H1 (cell line): Measurements from ENCODE around the gene SCN8A. TPM values are rescaled to one million over a fixed set of nuclear protein-coding genes. Genes with fewer than 3 reads are reported as not detected.

ENCODE experiments used
- ATF2 ChIP-seq: IDR thresholded peaks from 2 replicates; pipeline ENCODE4 v1.6.1; 2012; ENCODE audit warnings: low read length, inconsistent platforms
- CREB1 ChIP-seq: IDR thresholded peaks from 2 replicates; pipeline ENCODE4 v1.6.1; 2012; ENCODE audit warnings: inconsistent platforms
- FOSL1 ChIP-seq: IDR thresholded peaks from 2 replicates; pipeline ENCODE4 v1.6.1; 2011; ENCODE audit warnings: mild to moderate bottlenecking, low read depth, low read length, moderate library complexity; ENCODE audit not compliant: insufficient read depth
- MAFK ChIP-seq: IDR thresholded peaks from 2 replicates; pipeline ENCODE4 v1.6.1; 2012; ENCODE audit warnings: low read depth, mild to moderate bottlenecking, improper control_type of control experiment, low read length
- TCF12 ChIP-seq: IDR thresholded peaks from 2 replicates; pipeline ENCODE4 v1.6.1; 2011; ENCODE audit warnings: low read depth, mild to moderate bottlenecking, low read length
- TEAD4 ChIP-seq: IDR thresholded peaks from 2 replicates; pipeline ENCODE4 v1.6.1; 2012; ENCODE audit warnings: low read depth, low read length, inconsistent platforms, mixed read lengths
- polyA plus RNA-seq, 7 experiments: library from polyadenylated mRNA; depleted of rRNA in 3 of 7; stranded (reverse) in 5 of 7; unstranded in 2 of 7; fragments of >200 nt in 5 of 7; fragments of 200-250 nt in 2 of 7; gene quantifications; 1 replicate in 5 of 7; 2 replicates in 1 of 7; 4 replicates in 1 of 7; pipeline versions ENCODE4 v1.2.1 to v1.2.3, GENCODE V29; 2011 to 2013; ENCODE audit warnings: missing spikeins in 2 of 7, mixed read lengths in 2 of 7
- total RNA-seq: library from RNA; stranded (reverse); fragmentation: NEBNext Ultra II Directional; extraction: Animal tissue kit (Norgen Biotek cat#: 25700); gene quantifications from 2 replicates; pipeline ENCODE4 v1.2.1, GENCODE V29; 2021

Gene SCN8A
- total and polyA plus RNA-seq, 2 of the 8 experiments (the other 6 are each of a cell fraction or from before 2014, with no cell fraction given): 6.3 to 10.7 TPM

GRCh38 chr12:51860986-51861385 lies 270.0 kb downstream of the SCN8A start (continued):
- TF ChIP-seq TCF12: no peak
- TF ChIP-seq TEAD4: no peak
- TF ChIP-seq FOSL1: no peak
- TF ChIP-seq CREB1: no peak
- TF ChIP-seq MAFK: no peak
- no peak for TF ChIP-seq ATF2

Other genes starting within 250 kb of the SCN8A start
- gene CELA1, start 244.6 kb upstream of the SCN8A start, total RNA-seq: not detected in 2 replicates
- gene CELA1, start 244.6 kb upstream of the SCN8A start, polyA plus RNA-seq (2011; rRNA removed): 0.09 TPM in 1 of 2 replicates, not detected in the other
- gene GALNT6, start 199.8 kb upstream of the SCN8A start, total RNA-seq: 10.7 and 12.5 TPM in 2 replicates
- gene GALNT6, start 199.8 kb upstream of the SCN8A start, polyA plus RNA-seq (2011; rRNA removed): 5.8 and 11.1 TPM in 2 replicates
- gene SLC4A8, start 166.4 kb upstream of the SCN8A start, total RNA-seq: 13.4 and 15.2 TPM in 2 replicates
- 8.6 and 11.2 TPM in 2 replicates for gene SLC4A8, start 166.4 kb upstream of the SCN8A start, polyA plus RNA-seq (2011; rRNA removed)